Gastrocnemius medialis (tissue), 4 donors: ENCODE results near the gene GNAQ.

Experiments used
- CTCF ChIP-seq, 5 experiments: fragments of 450-650 bp in 3 of 5; fragments of 200-600 bp in 2 of 5; sonication (generic) in 2 of 5; IDR thresholded peaks in 4 of 5; conservative IDR thresholded peaks in 1 of 5; 1 replicate in 4 of 5; 2 replicates in 1 of 5; pipeline ENCODE4 v1.5.1; 2016 to 2019; ENCODE audit warnings: antibody characterized with exemption in 5 of 5, mild to moderate bottlenecking in 3 of 5, moderate library complexity in 3 of 5
- POLR2A ChIP-seq, 2 donors: fragments of 450-650 bp; IDR thresholded peaks; one replicate each; pipeline ENCODE4 v1.6.1; 2017; ENCODE audit warnings: antibody characterized with exemption in 2 of 2, mild to moderate bottlenecking in 2 of 2, moderate library complexity in 2 of 2

DNA sequence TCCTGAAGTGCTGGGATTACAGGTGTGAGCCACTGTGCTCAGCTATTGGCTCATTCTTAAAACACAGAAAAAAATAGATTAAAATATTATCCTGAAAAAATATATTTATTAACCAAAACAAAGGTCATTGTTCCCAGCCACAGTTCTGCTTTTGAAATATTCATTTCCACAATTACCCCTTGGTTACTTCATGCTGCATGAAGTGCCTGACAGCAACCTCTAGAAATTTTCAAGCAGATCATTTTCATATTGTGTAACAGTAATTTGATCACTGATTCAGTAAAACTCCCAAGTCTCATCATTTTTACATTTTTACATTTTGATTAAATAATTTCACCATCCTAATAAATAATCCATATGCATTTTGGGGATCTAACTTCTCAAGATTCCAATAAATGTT, 18.8 kb upstream of the GNAQ start:
- no peak for TF ChIP-seq CTCF (IDR thresholded peaks at IDR 0.05 in 4 of 5, conservative IDR thresholded peaks at IDR 0.05 in 1 of 5)
- TF ChIP-seq POLR2A (IDR thresholded peaks at IDR 0.05), result no peak
